Measurements from ENCODE around the gene TUBA1A. TPM values are rescaled to one million over a fixed set of nuclear protein-coding genes. Genes with fewer than 3 reads are reported as not detected.

TUBA1A gene
- polyA plus RNA-seq, 2 of the 4 experiments (the other 2 are of a cell fraction) = 163 to 222 TPM

- no peak for DNase-seq (ENCODE audit: low read depth in 1 of 2, low spot score in 1 of 2)
- WGBS (ENCODE audit: missing lambda C conversion rate) = 54% methylated on average over 3 of the region's 3 CpGs
- ChIA-PET POLR2A (no interaction called here), CTCF (interaction anchor here (1.4 kb wide), 1 partner anchor 80 kb away, joined by 4 read pairs; no protein-coding TSS in a partner anchor)
- H3K27ac ChIP-seq = no peak overlapping the region
- ATAC-seq = no peak
- H3K4me2 ChIP-seq = no peak overlapping the region
- H3K4me3 ChIP-seq = no peak overlapping the region
- H3K9me3 ChIP-seq = no peaks in the 10 kb centered on the region
- H3K4me1 ChIP-seq = no peaks in the 10 kb centered on the region
- FAIRE-seq = no peak
- no peak for TF ChIP-seq TP53 (CRISPR knock-in tag; IDR thresholded peaks at IDR 0.05)
- no peak for TF ChIP-seq JUNB (IDR thresholded peaks at IDR 0.05)
- no peak for TF ChIP-seq MYC (IDR thresholded peaks at IDR 0.05; ENCODE audit: borderline replicate concordance, low read length)
- no peak for TF ChIP-seq BHLHE40 (IDR thresholded peaks at IDR 0.05; ENCODE audit: low read depth, low read length)
- no peak for TF ChIP-seq CEBPB (IDR thresholded peaks at IDR 0.05)
- no peak for TF ChIP-seq NR3C1 (IDR thresholded peaks at IDR 0.05)
- no peak for TF ChIP-seq ATOH8 (CRISPR knock-in tag; IDR thresholded peaks at IDR 0.05; ENCODE audit: low read depth)
- TF ChIP-seq HOXB5 (CRISPR knock-in tag; IDR thresholded peaks at IDR 0.05) = no peak
- TF ChIP-seq PHF8 (IDR thresholded peaks at IDR 0.05; ENCODE audit: borderline replicate concordance, low read depth) = no peak
- TF ChIP-seq KDM5A (IDR thresholded peaks at IDR 0.05) = no peak
- TF ChIP-seq BCL3 (IDR thresholded peaks at IDR 0.05) = no peak
- TF ChIP-seq GATA3 (IDR thresholded peaks at IDR 0.05; ENCODE audit: borderline replicate concordance) = no peak
- TF ChIP-seq CBX8 (IDR thresholded peaks at IDR 0.05) = no peak
- TF ChIP-seq JUN (IDR thresholded peaks at IDR 0.05) = no peak
- TF ChIP-seq EP300 (IDR thresholded peaks at IDR 0.05) = no peak
- no peak for TF ChIP-seq NFE2L2 (conservative IDR thresholded peaks at IDR 0.05; ENCODE audit: low read length)
- TF ChIP-seq RNF2 (IDR thresholded peaks at IDR 0.05; ENCODE audit: borderline replicate concordance, low read depth) = no peak
- no peak for TF ChIP-seq ZNF302 (CRISPR knock-in tag; IDR thresholded peaks at IDR 0.05)
- no peak for TF ChIP-seq HMGXB4 (CRISPR knock-in tag; IDR thresholded peaks at IDR 0.05; ENCODE audit: borderline replicate concordance)
- TF ChIP-seq RAD21 (conservative IDR thresholded peaks at IDR 0.05 in 1 of 2, IDR thresholded peaks at IDR 0.05 in 1 of 2) = no peak
These were observed 34.7 kb downstream of the TUBA1A start for GRCh38 chr12:49154221-49154620.

GRCh38 chr12:49147384-49147783, 41.5 kb downstream of the TUBA1A start:
- WGBS (ENCODE audit: missing lambda C conversion rate) = 88% methylated on average over 2 of the region's 2 CpGs
- FAIRE-seq (no peak), DNase-seq (ENCODE audit: low read depth in 1 of 2, low spot score in 1 of 2) (no peak), ATAC-seq (no peak)
- H3K9me3 ChIP-seq = no peaks in the 10 kb centered on the region
- H3K27ac ChIP-seq = no peak overlapping the region
- H3K4me2 ChIP-seq = no peak overlapping the region
- no peaks in the 10 kb centered on the region for H3K4me1 ChIP-seq
- TF ChIP-seq POLR2AphosphoS2 (conservative IDR thresholded peaks at IDR 0.05; ENCODE audit: low read length) (no peak), EHF (CRISPR knock-in tag; IDR thresholded peaks at IDR 0.05) (no peak), KDM5A (IDR thresholded peaks at IDR 0.05) (no peak), FOSL2 (IDR thresholded peaks at IDR 0.05) (no peak), FOSL2 (CRISPR knock-in tag; IDR thresholded peaks at IDR 0.05) (no peak), TFCP2L1 (CRISPR knock-in tag; IDR thresholded peaks at IDR 0.05) (no peak), RARB (CRISPR knock-in tag; IDR thresholded peaks at IDR 0.05) (no peak), JUNB (IDR thresholded peaks at IDR 0.05) (no peak), MYC (IDR thresholded peaks at IDR 0.05; ENCODE audit: borderline replicate concordance, low read length) (no peak), CEBPB (IDR thresholded peaks at IDR 0.05) (no peak), TP53 (CRISPR knock-in tag; IDR thresholded peaks at IDR 0.05) (no peak), CTCF (IDR thresholded peaks at IDR 0.05) (no peak), MAFK (IDR thresholded peaks at IDR 0.05; ENCODE audit: partially characterized antibody) (no peak), EHMT2 (IDR thresholded peaks at IDR 0.05; ENCODE audit: low read depth) (no peak), USF2 (IDR thresholded peaks at IDR 0.05) (no peak), BCL3 (IDR thresholded peaks at IDR 0.05) (no peak), HDAC2 (IDR thresholded peaks at IDR 0.05) (no peak), ESRRA (IDR thresholded peaks at IDR 0.05; ENCODE audit: borderline replicate concordance, low read length) (no peak)
- ChIA-PET POLR2A (interaction anchor here (0.6 kb wide), 1 partner anchor 476 kb away, joined by 6 read pairs; no protein-coding TSS in a partner anchor), CTCF (interaction anchor here (0.5 to 1.8 kb wide), 7 partner anchors 10 to 444 kb away, joined by 3 to 8 read pairs (median 4); partner anchors contain the start of gene TUBA1B)
- H3K4me3 ChIP-seq = no peak overlapping the region
